Activated CD4-positive, CD25-positive, alpha-beta regulatory T cell treated with anti-CD3 and anti-CD28 coated beads, Interleukin-2, amount 50 U/mL, for 16 hours (primary cell): ENCODE results near the gene TRPM5.

Experiments
- DNase-seq: peaks from one replicate; pipeline ENCODE4 v3.0.0-alpha.2; 2020; ENCODE audit warnings: low read depth, low spot score

The TRPM5 gene

DNA sequence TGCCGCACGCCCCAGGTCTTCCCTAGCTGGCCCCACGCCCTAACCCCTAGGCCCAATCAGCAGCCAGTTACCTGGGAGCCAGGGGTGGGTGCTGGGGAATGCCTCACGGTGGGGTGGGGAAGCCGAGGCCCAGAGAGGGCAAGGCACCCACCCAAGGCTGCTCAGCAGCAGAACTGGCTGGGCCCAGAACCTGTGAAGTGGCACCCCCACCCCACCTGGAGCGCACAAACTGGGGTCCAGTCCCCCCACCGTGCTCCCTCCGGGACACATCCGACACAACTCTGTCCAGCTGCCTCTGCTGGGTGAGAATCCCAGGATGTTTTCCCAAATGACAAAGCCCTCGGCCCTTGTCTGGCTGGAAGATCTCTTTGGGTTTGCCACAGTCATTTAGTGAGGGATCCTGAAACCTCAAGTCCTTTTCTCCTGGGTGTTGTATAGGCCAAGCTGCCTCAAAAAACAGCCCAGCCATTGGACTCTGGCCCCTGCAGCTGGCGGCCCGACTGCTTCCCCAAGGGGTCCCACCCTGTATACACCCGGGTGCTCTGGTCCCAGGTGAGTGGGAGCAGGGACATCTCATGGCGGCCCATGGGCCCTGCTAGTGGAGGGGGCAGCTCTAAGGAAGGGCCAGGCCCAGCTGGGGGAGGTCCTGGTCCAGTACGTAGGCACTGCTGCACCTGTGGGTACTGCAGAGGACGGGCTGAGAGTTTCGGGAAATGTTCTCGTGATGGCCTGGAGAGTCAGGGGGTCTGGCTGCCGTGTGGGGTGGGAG, 22.9 kb downstream of the TRPM5 start:
- no peak for DNase-seq

DNA sequence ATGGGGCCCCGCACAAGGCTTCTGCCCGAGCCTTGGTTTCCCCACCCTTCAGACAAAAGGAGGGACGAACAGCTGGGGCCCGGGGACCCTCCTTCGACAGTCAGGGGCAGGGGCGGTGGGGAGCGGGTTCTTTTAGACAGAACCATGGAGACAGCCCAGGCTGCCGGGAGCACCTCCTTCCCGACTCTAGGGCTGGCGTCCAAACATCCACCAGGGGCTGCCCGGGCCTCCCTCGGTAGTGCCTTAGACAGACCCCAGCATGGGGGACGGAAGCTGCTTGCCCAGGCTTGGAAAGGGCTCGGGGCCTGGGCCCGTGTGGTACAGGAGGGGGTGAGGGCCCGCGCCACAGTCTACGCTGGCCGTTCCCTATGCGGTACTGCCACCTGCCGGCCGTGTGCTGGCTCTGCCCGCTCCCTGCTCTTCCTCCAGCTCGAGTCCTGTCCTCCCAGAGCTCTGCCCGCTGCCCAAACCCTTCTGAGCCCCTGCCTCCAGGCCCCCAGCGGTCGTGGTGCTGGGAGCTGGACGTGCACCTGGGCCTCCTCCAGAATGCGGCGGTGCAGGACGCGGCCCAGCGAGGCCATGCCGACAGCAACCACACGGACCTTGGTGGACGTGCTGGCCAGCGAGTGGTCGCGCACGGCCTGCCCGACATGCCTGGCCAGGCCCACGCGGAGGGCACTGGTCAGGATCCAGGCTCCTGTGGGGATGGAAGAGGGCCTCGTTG, 23.6 kb downstream of the TRPM5 start:
- DNase-seq = peak; percentile 28

DNA sequence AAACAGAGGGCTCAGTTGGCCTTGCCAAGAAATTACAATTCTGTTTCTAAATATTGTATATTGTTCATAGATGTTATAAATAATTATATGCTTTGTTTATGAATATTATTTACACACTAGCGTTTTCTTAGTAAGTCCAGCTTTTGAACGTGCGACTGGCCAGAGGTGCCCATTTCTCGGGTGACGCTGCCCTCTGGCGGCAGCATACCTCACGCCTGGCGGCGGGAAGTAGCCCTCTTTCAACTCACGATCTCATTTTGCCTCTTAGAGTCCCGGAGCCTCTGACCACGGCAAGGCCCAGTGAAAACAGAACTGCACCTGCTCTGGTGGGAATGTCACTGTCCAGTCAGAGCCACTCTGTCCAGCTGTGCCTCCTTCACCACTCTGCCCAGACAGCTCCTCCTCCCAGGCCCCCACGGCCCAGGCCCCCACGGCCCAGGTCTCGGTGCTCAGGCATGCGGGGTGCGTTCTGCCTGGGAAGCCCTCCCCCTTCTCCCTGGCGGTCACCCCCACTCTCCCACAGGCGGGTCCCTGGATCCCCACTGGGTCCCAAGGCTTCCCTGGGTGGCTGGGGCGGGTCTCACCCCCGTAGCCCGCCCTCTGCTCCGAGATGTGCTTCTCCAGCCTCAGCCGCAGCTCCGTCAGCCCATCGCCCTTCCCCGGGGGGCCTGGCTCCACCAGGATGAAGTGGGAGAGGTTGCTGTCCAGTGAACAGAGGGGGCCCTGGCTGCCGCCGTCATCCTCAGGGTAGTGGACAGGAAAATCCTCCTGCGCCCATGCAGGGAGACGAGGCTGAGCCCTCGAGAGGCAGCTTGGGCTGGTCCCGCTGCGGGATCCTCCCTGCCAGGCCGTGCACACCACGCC, 24.4 kb downstream of the TRPM5 start:
- no peak for DNase-seq

DNA sequence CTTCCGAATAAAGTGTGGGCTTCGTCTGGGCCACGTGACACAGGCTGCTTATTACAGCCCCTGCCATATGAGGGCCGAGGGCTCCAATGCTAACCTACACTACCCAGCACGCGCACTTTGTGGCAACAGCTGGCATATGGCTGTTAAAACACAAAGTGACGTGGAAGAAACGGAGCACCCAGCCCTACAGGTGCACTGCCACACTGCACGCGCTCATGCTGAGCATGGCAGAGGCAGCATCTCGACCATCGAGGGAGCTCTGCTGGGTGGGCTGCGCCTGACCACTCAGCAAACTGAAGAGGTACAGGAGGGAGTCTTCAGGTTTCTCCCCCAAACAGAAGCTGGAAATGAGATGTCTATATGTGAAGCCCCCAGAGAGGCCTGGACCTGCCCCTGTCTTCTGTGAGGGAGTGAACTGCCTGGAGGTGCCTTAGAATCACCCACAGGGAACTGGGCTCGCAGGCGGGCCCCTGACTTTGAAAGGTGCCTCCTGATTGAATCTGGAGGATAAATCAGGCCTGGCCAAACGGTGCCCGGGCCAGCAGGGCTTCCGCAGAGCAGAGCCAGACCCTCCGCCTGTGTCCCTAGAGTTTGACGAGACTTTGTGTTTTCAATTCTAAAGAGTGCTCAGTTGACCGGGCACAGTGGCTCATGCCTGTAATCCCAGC, 25.5 kb downstream of the TRPM5 start:
- no peak for DNase-seq

DNA sequence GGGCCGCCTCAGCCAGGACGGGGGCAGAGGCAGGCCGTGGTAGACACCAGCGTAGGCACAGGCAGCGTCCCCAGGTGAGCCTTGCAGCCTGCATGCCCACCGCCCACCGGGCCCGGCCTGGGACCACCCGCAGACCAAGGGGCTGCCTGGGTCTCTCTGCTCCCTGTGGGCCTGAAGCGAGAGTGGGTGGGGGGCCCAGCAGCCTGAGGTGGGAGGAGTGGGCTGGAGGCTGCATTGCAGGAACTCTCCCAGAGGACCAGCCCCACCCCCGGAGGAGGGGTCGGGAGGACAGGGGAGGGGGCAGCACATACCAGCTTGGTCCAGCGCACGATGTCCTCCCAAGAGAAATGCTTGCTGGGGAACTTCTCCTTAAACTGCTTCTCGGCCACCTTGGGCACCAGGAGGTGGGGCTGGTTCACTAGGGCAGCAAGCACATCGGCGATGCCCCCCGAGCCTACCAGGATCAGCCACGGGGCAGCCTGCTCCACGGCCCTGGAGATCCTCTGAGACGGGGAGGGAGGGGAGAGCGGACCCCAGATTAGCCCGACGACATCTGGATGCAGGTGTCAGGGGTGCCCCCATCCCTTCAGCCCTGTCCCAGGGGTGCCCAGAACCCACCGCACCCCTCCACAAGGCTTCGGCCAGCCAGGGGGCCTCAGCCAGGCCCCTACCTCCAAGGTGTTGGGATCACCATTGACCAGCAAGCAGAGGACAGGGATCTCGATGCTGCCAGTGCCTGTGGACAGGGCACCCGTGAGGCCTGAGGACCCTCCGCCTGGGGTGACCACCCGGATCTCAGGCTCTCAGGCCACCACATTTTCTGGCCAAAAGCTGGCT, 26.2 kb downstream of the TRPM5 start:
- DNase-seq = no peak

DNA sequence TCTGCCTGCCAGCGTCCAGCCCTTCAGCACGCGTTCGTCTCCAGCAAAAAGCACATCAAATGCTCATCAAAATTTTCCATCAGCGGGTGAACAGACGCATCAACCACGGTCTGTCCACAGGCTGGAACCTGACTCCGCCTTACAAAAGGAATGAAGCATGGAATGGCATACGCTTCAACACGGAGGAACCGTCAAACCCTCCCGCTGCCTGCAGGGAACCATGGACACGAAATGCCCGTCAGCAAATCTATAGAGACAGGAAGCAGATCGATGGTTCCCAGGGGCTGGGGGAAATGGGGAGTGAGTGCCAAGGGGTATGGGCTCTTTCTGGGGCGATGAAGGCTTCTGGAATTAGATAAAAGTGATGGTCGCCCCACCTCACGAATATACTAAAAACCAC, 27.5 kb downstream of the TRPM5 start:
- no peak for DNase-seq

DNA sequence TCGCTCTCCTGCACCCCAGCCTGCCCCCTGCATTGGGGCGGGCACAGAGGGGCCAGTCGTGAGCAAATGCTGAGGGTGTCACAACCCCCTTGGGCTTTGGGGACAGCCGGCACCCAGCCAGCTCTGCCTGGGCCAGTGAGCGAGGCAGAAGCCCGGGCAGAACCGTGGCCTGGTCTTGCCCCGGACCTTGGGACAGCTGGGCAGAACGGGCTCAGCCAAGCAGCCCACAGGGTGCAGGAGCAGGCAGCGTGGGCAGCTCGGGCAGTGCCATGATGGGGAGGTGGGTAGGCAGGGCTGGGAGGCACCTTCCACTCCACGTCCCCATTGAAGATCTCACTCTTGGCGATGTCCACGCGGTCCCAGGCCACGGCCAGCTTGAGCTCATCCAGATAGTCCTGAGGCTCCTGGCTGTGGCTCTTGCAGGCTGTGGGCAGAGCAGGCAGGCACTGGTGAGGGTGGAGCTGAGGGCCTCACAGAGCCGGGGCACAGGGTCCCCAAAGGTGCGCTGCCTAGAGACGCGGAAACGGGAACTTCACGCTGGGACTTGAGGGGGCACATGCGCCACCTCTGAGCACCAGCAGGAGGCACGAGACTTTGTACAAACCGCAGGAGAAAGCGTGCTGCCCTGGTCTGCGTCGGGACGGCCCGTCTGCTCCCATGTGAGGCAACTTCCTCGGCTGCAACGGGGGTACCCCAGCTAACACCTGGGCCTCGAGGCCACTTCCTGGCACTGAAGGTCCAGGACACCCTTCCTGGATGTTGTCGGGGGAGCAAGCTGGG, 28.5 kb downstream of the TRPM5 start:
- no peak for DNase-seq

DNA sequence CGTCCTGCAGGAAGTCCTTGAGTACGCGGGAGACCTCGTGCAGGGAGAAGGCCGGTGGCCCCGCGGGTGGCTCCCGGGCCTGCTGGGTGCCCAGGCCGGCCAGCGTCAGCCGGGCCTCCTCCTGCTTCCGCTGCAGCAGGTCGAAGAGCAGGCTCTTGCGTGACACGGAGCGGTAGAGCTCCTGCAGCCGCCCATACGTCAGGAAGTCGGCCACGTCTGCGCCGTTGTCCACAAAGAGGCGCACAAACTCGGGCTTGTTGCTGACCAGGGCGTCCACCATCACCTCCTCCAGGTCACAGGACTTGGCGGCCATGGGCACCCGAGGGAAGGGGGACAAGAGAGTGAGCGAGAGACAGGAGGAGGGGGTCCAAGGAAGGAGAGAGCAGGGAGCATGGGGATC, 29.1 kb downstream of the TRPM5 start:
- DNase-seq = no peak

DNA sequence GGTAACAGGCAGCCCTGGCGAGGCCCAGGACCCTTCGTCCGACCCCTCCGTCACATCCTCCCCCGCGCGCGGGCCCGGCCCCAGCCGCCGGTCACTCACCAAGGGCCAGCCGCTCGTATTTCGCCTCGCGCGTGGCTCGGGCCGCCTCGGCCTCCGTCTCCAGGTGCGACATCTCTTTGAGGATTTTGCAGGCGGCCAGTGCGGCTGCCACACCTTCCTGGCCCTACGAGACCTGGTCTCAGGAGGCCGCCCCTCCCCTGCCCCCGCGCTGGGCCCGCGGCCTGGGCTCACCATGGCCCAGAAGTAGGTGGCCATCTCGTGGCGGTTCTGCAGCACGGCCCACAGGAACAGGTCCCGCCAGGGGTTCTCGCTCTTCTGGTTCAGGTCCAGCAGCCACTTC, 29.7 kb downstream of the TRPM5 start:
- DNase-seq = no peak

DNA sequence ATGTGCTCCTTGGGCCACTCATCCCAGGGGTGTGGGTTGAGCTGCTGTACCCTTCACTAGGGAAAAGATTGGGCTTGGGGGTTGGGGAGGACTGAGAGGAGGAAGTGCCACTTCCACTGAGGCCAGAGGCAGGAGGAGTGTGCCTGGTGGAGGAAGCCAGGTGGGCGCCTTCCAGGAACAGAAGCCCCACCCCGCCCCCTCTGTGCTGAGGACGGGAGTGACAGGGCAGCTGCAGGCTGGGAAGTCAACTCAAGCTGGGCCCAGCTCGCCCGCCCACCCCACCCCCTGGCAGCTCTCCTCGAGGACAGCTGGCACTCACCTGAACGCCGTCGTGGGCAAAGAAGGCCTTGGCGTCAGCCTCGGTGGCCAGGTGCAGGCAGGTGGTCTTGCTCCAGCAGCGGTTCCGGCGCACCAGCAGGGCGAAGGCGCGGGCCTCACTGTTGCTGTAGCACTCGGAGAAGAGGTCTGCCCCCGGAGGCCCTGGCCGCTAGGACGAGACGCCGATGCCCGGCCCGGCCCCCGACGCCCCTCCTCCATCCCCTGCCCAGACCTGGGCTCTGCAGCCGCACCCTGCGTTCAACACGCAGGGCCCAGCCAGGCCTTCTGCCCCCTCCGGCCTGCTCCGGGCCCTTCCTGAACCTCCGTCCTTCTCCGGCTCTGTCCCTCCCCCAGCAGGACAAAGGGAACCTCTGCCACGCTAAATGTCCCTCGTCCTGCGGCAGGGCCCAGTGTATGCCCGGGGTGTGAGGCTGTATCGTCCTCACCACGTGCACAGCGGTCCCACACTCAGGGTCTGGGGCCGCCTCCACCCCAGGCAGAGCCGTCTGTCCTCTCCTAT, 30.4 kb downstream of the TRPM5 start:
- no peak for DNase-seq

DNA sequence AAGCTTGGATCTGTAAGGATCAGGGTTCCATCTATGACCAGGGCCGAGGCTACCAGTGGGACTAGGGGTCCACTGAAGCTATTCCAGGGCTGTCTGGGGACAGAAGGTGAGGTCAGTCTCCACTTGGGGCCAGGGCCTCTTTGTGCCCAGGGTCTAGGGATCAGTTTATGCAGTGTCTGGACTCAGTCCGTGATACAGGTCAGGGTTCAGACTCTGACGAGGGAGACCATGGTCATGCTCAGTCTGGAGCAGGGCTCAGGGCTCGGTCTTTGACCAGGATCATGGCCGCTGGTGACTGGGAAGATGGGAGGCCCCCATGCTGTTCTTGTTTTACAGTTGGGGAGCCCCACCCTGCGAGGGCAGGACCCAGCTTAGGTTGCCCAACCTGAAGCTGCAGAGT, 32.0 kb downstream of the TRPM5 start:
- no peak for DNase-seq

DNA sequence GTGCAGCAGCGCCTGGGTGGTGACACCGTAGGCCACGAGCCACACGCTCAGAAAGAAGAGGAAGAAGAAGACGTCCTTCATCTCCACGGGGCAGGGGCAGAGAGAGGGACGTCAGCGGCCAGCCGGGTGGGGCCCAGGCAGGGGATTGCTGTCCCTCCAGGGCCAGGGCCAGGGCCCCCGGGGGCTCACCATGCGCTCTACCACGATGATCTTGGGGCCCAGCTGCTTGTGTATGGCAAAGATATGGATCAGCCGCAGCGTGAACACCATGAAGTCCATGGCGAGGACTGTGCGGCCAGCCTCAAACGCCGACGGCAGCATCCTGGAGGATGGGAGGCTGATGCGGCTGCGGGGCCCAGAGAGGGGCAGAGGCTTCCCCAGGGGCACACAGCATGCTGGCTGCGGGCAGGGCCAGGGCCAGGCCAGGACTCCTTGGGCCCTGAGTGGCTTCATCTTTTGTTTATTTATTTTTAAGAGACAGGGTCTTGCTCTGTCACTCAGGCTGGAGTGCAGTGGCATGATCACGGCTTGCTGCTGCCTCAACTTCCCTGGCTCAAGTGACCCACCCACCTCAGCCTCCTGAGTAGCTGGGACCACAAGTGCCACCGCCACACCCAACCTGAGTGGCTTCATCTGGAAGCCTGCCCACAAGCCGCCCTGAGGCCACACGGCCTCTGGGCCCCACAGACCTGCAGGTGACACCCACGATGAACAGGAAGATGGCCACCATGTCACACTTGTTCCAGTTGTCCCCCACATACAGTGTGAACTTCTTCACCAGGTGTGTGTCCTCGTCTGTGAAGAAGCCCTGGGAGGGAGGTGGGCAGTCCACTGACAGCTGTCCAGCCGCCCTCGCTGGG, 32.6 kb downstream of the TRPM5 start:
- DNase-seq = no peak

DNA sequence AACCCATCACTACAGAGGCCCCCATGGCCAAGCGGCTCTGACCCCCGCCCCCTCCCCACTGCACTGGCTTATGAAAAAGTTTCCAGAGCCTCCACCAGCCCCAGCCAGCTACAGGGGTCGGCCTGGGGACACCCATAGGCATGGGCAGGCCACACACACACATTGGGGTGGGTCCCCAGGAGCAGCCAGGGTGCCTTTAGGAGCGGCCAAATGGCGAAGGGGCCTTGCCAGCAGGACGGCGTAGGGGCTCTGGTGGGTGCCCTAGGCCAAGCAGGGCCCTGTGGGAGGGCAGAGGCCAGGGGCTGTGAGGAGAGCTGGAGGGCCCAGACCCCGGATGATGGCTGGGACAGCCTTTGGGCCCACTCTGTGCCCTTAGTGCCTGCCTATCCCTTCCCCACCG, 33.7 kb downstream of the TRPM5 start:
- no peak for DNase-seq

DNA sequence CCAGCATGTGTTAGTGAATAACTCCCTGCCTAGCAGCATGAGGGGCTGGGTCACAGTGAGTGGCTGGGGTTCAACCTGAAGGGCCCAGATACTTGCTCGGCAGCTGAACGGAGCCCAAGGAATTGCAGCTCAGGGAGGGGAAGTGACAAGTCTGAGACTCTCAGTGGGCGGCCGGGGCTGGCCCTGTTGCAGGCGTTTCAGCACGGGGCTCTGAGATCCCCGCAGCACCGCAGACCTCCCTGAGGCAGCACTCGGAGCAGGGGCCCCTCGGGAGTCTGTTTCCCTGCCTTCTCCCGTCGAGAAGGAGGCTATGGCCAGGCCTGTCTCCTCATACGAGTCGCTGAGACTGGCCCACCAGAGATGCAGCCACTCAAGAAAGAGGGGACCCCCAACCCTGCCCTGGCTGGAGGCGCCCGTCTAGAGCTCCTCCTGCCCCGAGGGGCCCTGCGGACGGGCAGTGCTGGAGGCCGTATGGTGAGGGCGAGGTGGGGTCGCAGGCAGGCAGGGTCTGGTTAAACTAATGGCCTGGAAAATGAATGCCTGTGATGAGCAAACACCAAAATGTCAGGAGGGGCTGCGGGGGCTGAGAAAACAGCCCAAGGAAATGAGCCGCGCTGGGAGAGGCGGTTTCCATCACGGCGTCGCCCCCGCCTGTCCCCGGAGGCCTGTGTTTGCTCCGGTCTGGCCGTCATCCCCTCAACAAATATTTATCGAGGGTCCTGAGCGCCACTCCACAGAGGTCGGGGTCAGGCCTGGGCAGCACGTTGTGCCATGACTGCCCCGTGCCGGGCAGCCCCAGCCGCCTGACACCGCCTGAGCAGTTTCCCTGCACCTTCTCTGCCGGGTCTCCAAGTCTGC, 34.5 kb downstream of the TRPM5 start:
- no peak for DNase-seq

DNA sequence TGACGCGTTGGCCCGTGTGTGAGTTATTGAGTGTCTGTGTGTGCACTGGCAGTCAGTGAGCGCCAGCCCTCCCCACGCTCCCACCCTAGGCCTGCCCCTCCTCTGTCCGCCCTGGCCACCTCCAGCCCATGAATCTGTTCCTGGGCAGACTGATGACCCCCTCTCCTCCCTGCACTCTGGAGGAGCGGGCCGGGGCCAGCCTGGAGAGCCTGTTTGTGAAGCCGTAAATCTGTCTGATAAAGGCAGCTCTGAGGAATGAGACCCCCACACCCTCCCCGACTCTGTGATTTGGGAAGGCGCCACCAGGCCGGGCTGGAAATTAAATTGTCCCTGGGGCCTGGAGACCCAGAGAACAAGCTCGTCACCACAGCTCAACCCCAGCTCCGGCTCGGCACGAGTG, 35.2 kb downstream of the TRPM5 start:
- no peak for DNase-seq

DNA sequence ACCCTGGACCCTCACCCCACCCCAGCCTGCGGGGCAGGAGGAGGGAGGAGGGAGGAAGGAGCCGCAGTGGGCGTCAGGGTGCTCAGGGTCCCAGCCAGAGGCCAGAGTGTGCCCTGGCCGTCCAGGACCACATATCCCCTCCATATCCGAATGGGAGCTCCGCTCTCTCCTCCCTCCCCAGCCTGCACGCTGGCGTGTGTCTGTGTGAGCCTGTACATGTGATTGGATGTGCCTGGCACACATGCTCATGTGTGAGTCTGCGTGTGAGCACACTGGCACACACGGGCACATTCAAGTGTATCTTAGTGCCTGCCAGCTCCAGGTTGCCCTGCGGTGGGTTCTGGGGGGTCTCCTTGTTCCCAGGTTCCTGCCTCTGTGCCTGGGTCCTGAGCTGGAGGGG, 35.6 kb downstream of the TRPM5 start:
- DNase-seq = no peak

DNA sequence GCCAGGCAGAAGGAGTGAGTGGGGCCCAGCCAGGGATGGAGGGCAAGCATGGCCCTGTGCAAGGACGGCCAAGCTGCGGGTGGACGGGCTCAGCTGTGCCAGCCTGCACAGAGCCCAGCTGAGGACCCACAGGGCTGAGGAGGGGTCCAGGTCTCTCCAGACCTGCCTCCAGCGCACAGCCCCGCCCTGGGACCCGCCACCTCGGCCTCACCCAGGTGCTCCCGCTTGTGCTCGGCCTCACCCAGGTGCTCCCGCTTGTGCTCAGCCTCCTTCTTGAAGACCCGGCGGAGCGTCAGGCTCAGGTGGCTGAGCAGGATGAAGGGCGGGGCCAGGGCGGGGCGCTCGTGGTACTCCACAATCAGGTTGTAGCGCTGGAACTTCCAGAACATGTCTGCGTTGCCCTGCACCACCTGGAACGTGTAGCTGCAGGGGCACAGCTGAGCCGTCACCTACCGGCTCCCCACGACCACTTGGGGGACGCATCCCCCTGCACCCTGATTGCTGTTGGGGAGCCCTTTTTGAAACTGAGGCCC, 37.4 kb downstream of the TRPM5 start:
- no peak for DNase-seq
